COLO668 (cell line): ENCODE data around the gene CATSPERZ.
A peak's percentile ranks its signal among the peaks of the same experiment; 100 is the strongest.

Source experiments
- DNase-seq: peaks from one replicate; lab custom pipeline; 2025; ENCODE audit not compliant: unreplicated experiment; lab: John Stamatoyannopoulos, UW

Gene CATSPERZ

GRCh38 chr11:64299847-64300648, at the start of gene CATSPERZ:
Gene CATSPERZ, plus strand, starts transcription at chr11:64300358. Its CDS starts 53 bp downstream, at chr11:64300411.
- DNase-seq, result no peak

GRCh38 chr11:64250415-64251015, 49.6 kb upstream of the CATSPERZ start:
- no peak for DNase-seq

GRCh38 chr11:64251016-64251752, 49.0 kb upstream of the CATSPERZ start, which contains the start of gene PLCB3:
Gene PLCB3, plus strand, starts transcription at chr11:64251530. Its CDS starts 120 bp downstream, at chr11:64251650.
- peak; percentile 47 for DNase-seq

- no peak for DNase-seq
These were observed 48.5 kb upstream of the CATSPERZ start for GRCh38 chr11:64251753-64252002.

- peak; percentile 43 for DNase-seq
These were observed 47.9 kb upstream of the CATSPERZ start for GRCh38 chr11:64252003-64252872.

GRCh38 chr11:64253043-64253442, 47.1 kb upstream of the CATSPERZ start:
- no peak for DNase-seq

GRCh38 chr11:64253481-64253880, 46.7 kb upstream of the CATSPERZ start:
- no peak for DNase-seq

GRCh38 chr11:64254326-64254725, 45.8 kb upstream of the CATSPERZ start:
- DNase-seq, result no peak

- no peak for DNase-seq
These were observed 44.7 kb upstream of the CATSPERZ start for GRCh38 chr11:64255135-64256128.

GRCh38 chr11:64256300-64256699, 43.9 kb upstream of the CATSPERZ start:
- DNase-seq, result no peak

- DNase-seq, result no peak
These were observed 41.8 kb upstream of the CATSPERZ start for GRCh38 chr11:64258356-64258755.

GRCh38 chr11:64258946-64259532, 41.1 kb upstream of the CATSPERZ start:
- DNase-seq, result no peak

- no peak for DNase-seq
These were observed 40.6 kb upstream of the CATSPERZ start for GRCh38 chr11:64259533-64260067.

- DNase-seq, result no peak
These were observed 39.9 kb upstream of the CATSPERZ start for GRCh38 chr11:64260147-64260708.

- no peak for DNase-seq
These were observed 38.5 kb upstream of the CATSPERZ start for GRCh38 chr11:64261556-64262080.

GRCh38 chr11:64262271-64263002, 37.7 kb upstream of the CATSPERZ start:
- no peak for DNase-seq

- no peak for DNase-seq
These were observed 36.9 kb upstream of the CATSPERZ start for GRCh38 chr11:64263021-64263946.
